GM23248 (cell line): Measurements from ENCODE around the gene CDC25A.

Source experiments
- EZH2 ChIP-seq: fragments of 200-600 bp; sonication (generic); IDR thresholded peaks from 2 replicates; pipeline ENCODE4 v1.6.1; 2018; ENCODE audit warnings: antibody characterized with exemption, mild to moderate bottlenecking; ENCODE audit not compliant: insufficient read depth, poor library complexity, severe bottlenecking
- EZH2phosphoT487 ChIP-seq: fragments of 200-600 bp; sonication (generic); IDR thresholded peaks from 2 replicates; pipeline ENCODE4 v1.6.1; 2018; ENCODE audit warnings: antibody characterized with exemption, moderate library complexity, mild to moderate bottlenecking, low read depth; ENCODE audit not compliant: insufficient read depth

GRCh38 chr3:48142316-48142870, 45.8 kb downstream of the CDC25A start:
- TF ChIP-seq EZH2: no peak
- no peak for TF ChIP-seq EZH2phosphoT487
